Measurements from ENCODE around the gene TMEM108.

The TMEM108 gene

DNA sequence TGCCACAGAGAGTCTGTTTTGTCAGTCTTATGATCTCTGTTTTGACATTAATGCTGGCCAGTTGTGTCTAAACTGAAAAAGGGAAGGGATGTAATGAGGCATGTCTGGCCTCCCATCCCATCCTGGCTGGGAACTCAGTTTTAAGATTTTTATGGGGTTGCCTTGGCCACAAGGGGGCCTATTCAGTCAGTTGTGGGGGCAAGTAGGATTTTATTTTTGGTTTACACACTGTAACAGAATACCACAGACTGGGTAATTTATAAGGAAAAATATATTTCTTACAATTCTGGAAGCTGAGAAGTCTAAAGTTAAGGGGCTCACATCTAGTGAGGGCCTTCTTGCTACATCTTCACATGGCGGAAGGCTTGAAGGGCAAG is 129.8 kb downstream of the TMEM108 start:
- DNase-seq: no peak

DNA sequence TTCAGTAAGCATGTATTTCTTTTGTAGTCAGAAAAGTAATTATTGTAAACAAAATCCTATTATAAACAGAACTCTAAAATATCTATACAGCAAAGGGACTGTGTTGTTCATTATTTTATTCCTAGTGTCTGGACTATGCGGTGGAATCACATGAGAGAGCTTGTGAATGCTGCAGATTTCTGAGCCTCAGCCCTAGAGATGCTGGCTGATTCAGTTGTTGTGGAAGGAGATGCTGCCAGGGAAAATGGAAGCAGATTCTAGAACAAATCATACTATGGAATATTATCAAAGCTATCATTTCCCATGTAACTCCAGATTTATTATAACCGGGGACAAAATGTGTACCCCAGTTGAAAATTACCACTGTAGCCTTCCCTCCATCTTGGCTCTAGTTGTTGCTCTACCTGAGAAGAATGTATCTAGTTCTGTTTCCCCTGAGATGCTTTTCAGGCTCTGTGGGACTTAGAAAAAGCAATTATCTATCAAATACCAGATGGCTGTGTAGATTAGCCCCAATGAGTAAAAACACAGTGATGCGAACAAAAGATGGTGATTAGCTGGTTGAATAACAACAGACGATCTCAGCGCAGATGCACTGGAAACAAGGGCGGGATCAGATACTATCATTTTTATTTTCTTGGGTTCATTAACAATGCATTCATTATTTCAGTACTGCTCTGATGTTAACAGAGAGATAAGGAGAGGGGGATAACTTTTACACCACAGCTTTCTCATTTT is 131.3 kb downstream of the TMEM108 start:
- no peak for DNase-seq

GRCh38 chr3:133171831-133172230 is 133.6 kb downstream of the TMEM108 start:
- DNase-seq: no peak

- DNase-seq: no peak
Measured at GRCh38 chr3:133181392-133182150, 143.4 kb downstream of the TMEM108 start.

GRCh38 chr3:133187870-133188379 is 149.7 kb downstream of the TMEM108 start:
- no peak for DNase-seq

DNA sequence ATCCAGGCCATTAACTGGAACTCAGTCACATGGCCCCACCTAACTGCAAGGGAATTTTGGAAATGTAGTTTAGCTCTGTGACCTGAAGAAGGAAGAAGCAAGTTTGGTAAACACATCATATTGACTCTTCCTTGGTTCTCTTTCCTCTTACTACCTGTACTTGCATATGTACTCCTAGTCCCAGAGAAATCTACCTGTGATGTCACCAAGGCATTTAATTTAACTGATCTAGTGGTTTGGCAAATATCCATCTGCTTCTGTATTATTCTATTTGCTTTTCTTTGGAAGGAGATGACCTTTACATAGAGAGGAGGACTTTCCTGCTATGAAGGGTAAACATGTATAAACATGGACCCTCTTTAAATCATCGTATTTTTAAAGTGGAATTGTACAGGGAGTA is 150.8 kb downstream of the TMEM108 start:
- DNase-seq: no peak

- no peak for DNase-seq
Measured at GRCh38 chr3:133189893-133190292, 151.7 kb downstream of the TMEM108 start.

GRCh38 chr3:133191818-133192217 is 153.6 kb downstream of the TMEM108 start:
- no peak for DNase-seq

- no peak for DNase-seq
Measured at GRCh38 chr3:133192363-133192945, 154.3 kb downstream of the TMEM108 start.

- no peak for DNase-seq
Measured at GRCh38 chr3:133192967-133193366, 154.8 kb downstream of the TMEM108 start.

DNA sequence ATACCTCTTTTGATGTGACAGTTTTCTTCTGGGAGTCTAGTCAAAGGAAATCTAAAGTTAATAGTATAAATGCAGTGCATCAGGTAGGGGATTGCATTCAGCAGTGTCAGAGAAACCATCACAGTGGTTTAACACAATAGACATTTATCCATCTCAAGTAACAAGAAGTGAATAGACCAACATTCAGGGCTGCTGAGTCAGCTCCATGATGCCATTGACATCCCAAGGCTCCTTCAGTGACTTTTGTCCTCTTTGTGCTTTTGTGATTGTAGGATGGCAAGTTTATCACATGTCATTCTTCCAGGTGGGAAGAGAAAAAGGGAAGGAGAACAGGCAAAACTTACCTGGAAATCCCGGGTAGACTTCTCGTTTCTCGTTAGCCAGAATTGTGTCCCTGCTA is 158.3 kb downstream of the TMEM108 start:
- no peak for DNase-seq

DNA sequence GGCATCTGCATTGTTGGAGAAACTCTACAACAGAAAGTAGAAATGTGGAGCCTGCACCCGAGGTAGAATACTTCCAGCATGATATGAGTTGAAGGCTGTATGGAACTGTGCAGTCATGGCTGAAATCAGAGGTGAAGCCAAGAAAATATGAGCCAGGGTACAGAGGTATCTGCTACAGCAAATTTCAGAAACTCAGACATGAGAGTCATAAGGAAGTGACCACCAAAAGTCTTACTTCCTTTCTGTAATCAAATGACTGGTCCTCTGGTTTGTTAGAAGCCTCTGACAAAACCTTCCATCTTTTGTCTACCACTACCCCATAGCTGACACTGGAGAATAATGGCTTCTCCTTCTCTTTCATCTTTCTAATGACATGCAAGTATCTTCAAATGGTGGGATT is 159.4 kb downstream of the TMEM108 start:
- DNase-seq: no peak

- DNase-seq: no peak
Measured at GRCh38 chr3:133206921-133207320, 168.7 kb downstream of the TMEM108 start.

DNA sequence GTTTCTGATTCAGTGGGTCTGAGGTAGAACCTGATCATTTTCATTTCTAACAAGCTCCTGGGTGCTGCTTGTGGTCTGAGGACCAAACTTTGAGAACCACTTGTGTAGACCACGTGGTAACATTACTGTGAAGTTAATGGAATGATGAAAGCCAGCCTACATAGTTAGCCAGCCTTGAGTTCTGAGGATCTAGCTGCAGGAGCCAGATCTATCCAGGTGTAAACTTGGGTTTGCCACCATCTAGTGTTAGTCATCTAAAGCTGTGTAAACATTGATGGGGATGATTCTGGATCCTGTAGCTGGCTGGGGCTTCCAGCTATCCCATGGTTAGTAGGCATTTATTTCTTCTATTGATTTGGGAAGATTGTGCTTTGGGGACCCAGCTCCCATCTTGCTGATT is 170.0 kb downstream of the TMEM108 start:
- no peak for DNase-seq

DNA sequence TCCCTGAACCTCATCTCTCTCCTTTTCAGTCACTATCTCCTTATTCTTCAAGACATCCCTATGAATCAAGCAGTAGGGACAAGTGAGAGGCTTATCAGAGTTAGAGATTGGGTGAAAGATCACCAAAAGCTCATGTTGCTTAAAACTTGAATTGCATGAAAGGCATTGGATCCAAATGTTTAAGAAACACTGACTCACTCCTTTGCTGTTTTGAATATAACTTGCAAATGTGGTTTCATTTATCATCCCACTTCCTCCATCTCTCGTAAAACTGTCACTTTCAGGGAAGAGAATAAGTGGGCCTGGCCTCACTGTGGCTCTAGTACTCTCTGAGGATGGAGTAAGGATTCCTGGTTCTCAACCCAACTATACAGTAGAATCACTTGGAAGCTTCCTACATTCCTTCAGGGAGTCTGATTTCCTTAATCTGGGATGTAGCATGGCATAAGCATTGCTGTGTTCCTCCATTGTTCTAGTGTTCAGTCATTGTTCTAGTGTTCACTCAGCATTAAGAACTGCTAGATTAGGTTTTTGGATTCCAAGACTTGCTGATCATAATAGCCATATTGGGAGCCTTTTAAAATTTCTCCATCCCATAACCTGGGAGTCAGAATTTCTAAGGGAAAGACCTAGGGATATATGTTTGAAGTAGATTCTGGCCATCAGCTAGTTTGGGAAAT is 171.8 kb downstream of the TMEM108 start:
- DNase-seq: no peak

DNA sequence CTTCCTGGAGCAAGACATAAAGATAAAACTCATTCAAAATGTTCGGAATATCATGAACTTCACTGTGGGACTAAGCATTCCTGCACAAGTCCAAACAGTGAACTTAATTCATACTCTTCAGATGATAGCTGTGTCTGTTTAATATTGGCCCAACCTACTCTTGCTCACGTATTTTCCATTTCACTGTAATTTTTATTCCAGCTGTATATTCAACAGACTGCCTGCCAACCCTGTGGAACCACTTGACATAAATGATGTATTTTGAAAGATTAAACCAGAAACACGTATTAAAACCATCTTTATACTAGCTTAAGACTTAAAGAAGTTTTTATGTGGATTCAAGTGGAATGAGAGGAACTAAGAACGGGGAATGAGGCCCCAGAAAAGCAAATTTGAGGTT is 172.5 kb downstream of the TMEM108 start:
- no peak for DNase-seq

GRCh38 chr3:133211449-133211848 is 173.3 kb downstream of the TMEM108 start:
- no peak for DNase-seq

DNA sequence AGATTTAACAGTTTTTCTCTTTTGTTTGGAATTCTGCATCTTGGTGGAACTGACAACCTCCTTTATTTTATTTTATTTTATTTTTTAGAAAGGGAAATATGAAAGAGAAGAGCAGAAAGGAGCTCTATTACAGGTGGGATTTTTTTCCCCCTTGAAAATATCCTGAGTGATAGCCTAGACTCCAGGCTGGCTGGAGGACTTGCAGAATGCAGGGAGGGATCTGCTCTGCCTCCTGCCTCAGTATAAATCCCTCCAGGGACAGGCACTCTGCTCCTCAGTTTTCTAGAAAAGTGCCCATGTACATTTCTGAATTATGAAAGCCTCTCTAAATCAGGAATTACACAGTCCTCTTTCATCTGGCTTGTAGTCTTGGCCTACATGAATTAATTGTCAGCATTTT is 173.7 kb downstream of the TMEM108 start:
- no peak for DNase-seq

DNA sequence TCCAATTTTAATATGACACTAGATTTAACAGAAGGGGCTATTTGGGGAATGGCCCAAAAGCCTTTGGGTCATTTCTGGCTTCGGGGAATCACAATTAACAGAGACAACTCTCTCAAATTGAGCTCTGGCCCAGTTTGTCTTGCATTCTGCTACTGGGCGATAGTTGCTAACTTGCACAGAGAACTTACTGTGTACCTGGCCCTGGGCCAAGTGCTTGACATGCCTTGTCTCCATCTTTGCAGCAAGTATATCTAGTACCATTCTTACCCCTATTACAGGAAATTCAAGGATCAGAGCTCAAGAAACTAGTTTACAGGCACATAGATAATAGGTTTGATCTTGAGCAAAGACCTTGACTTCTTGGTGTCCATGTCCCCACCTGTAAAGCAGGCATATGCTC is 175.7 kb downstream of the TMEM108 start:
- no peak for DNase-seq

- no peak for DNase-seq
Measured at GRCh38 chr3:133227813-133228212, 189.6 kb downstream of the TMEM108 start.

DNA sequence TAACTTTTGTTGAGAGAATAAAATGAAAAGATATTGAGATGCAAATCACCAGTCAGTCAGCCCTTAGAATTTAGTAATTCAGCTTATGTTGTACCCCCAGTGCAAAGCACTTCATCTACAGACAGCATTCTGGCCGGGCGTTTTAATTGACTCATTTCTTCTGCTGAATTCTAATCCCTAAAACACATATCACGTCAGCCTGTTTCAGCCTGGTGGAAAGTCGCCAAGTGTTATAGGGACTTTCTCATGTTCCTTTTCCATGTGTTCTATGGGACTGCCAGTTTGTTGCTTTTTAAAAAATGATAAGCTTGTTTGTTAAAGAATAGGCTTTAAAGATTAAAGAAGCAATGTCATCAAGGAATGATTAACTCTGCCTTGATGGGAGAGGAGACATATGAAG is 192.0 kb downstream of the TMEM108 start:
- no peak for DNase-seq

DNA sequence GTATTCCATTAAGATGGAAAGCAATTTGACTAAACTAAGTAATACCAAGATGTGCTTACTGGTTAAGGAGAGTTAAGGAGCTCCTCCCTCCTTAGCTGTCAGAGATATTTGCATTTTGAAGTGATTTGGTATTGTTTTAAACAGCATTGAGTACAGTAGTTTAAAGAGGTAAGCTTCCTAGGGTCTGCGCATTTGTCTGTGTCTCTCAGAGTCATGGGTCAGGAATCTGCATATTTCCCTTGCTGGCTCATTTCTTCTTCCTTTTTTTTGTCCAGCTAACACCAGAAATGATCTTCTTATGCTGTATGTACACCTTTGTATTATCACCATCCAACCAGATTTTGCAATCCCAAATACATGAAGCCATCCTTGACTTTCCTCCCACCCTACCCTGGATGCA is 198.7 kb downstream of the TMEM108 start:
- no peak for DNase-seq

- no peak for DNase-seq
Measured at GRCh38 chr3:133237380-133237779, 199.2 kb downstream of the TMEM108 start.
